GM21619 (cell line): Measurements from ENCODE around the gene TMEM178A.

Experiments
- ATAC-seq: cut with Tn5 transposase; IDR thresholded peaks from one replicate; pipeline ENCODE4 v1.9.1; 2021; ENCODE audit not compliant: unreplicated experiment

Gene TMEM178A

DNA sequence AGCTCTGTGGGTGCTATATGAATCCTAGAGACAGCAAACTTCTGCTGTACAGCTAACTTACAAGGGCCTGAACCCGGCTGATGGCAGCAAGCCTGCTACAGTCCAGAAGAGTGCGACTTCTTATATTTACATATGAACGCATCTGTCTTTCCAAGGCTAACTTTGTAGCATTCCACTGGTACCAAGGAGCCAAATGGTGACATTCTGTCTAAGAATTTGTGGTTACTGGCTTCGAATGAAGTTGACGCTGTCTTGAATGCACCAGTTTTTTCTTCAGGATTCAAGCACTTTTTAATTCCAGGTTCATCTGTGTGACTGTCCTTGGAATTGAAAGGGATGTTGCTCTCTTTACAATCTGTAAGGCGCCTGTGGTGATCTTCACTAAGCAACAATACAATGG, 70.9 kb downstream of the TMEM178A start:
- ATAC-seq = no peak

GRCh38 chr2:39737661-39738060, 71.9 kb downstream of the TMEM178A start:
- no peak for ATAC-seq

DNA sequence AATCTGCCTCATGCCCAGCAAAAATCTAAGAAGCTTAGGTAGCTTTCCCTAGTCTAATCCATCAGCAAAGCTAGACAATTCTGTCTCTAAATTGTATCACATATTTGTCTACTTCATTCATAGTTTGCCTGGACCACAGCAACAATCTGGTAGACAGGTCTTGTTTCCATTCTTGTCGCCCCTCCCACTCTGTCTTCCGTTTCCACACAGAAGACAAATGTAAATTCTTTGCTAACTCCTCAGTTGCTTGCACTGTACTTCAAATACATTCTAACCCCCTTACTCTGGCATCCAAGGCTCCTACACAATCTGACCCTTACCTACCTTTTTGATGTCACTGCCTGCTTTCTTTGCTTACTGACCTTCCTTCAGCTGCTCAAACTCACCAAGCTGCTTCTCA, 73.2 kb downstream of the TMEM178A start:
- ATAC-seq = no peak

GRCh38 chr2:39739386-39739785, 73.7 kb downstream of the TMEM178A start:
- ATAC-seq = no peak

DNA sequence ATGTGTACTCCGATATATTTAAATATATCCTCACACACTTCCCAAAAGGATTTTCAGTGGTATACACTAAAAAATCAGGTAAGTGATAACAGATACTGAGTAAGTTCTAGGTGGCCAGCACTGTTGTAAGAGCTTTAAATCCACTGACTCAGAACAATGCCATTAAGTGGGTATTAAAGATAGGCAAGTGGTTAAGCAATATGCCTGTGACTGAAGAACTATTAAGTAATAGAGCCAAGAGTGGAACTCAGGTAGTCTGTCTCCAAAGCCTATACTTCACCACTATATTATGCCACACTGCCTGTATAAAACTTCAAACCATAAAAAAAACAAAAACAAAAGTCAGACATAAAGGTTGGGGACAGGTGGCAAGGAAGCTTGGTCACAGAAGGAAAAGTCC, 76.2 kb downstream of the TMEM178A start:
- no peak for ATAC-seq

GRCh38 chr2:39743269-39743776, 77.6 kb downstream of the TMEM178A start:
- no peak for ATAC-seq

- no peak for ATAC-seq
Measured at GRCh38 chr2:39755466-39755865, 89.7 kb downstream of the TMEM178A start.

DNA sequence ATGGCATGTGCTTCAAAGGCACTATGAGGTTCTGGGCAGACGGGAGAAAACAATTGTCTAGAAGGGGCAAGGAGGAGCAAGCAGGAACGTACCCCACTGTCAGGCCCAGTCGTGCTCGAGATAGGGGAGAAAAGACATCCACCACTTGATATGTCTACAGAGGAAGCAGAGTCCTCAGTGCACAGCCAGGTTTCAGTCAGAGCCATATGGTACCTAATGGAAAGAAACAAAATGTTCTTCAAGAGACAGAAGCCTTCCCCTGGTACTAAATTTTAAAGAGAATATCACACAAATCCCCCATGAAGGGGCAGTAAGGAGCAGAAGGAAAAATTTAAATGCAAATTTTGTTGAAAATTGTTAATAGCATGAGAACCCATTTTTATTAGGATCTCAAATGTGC, 91.4 kb downstream of the TMEM178A start:
- no peak for ATAC-seq

DNA sequence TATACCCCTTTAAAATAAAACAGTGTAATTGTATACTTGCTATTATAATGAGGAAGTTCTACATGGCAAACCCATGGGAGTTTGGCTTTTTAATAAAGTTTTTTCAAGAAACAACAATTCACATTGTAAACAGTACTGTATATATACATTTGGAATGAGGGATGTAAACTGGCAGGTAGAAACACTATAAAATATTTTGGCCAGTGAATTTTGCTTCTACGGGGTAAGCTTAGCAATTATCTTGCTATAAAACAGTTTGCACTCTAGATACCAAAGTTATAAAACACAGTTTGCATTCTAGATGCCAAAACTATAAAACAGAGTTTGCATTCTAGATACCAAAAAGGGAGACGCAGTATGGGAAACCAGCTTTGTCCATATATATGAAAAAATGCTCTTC, 96.7 kb downstream of the TMEM178A start:
- ATAC-seq = no peak
